MCF 10A (cell line): ENCODE results near the gene PID1. TPM values are rescaled to one million over a fixed set of nuclear protein-coding genes. Genes with fewer than 3 reads are reported as not detected.

Experiments used
- BruUV-seq: library from RNA; stranded (reverse); fragments of 400-500 nt; replicated peaks from 2 replicates; lab custom pipeline; 2021; lab: Mats Ljungman, UMichigan
- CTCF ChIA-PET: fragments of 300-600 bp; sonication (Branson Sonifier 250); formaldehyde crosslinking; extraction: SDS; loops from one replicate; lab custom pipeline; 2021; ENCODE audit warnings: antibody characterized with exemption, inconsistent platforms; lab: Yijun Ruan, JAX
- POLR2A ChIA-PET: fragments of 300-600, 350-650 bp; sonication (Branson Sonifier 250); formaldehyde crosslinking; extraction: SDS; loops from one replicate; lab custom pipeline; 2020; ENCODE audit warnings: antibody characterized with exemption, inconsistent platforms; lab: Yijun Ruan, JAX
- DNase-seq: peaks from one replicate; pipeline ENCODE4 v3.0.0-alpha.2; 2018; ENCODE audit not compliant: unreplicated experiment
- H3K27ac Mint-ChIP-seq: one replicate; pipeline ENCODE4 v1.8.0; 2022; ENCODE audit warnings: mild to moderate bottlenecking, low read depth, mixed read lengths; ENCODE audit not compliant: unreplicated experiment
- H3K27me3 Mint-ChIP-seq: one replicate; pipeline ENCODE4 v1.8.0; 2022; ENCODE audit warnings: mixed read lengths; ENCODE audit not compliant: insufficient read depth, unreplicated experiment
- H3K36me3 Mint-ChIP-seq: one replicate; pipeline ENCODE4 v1.8.0; 2022; ENCODE audit warnings: mild to moderate bottlenecking, moderate library complexity, mixed read lengths; ENCODE audit not compliant: insufficient read depth, unreplicated experiment
- H3K4me1 Mint-ChIP-seq: one replicate; pipeline ENCODE4 v1.8.0; 2022; ENCODE audit warnings: mixed read lengths; ENCODE audit not compliant: insufficient read depth, unreplicated experiment
- H3K4me3 Mint-ChIP-seq: one replicate; pipeline ENCODE4 v1.8.0; 2022; ENCODE audit warnings: mild to moderate bottlenecking, moderate library complexity, mixed read lengths; ENCODE audit not compliant: unreplicated experiment
- H3K9me3 Mint-ChIP-seq: one replicate; pipeline ENCODE4 v1.8.0; 2022; ENCODE audit warnings: mixed read lengths; ENCODE audit not compliant: unreplicated experiment
- intact Hi-C: fragments of 100-400 bp; cut with micrococcal nuclease; formaldehyde crosslinking; loops from 2 replicates; pipeline ENCODE4 v1.14.1; 2022
- total RNA-seq: library from RNA; stranded (reverse); gene quantifications from 2 replicates; pipeline ENCODE4 v1.2.3, GENCODE V29; 2022
- TF ChIP-seq, protein P1 (sequence below): fragments of 200-600 bp; IDR thresholded peaks from one replicate; pipeline ENCODE4 v1.8.0; 2022; ENCODE audit warnings: antibody characterized with exemption, mild to moderate bottlenecking; ENCODE audit not compliant: unreplicated experiment

PID1 gene
- total RNA-seq, 1 experiment from 2014 or later, result 211 TPM

DNA sequence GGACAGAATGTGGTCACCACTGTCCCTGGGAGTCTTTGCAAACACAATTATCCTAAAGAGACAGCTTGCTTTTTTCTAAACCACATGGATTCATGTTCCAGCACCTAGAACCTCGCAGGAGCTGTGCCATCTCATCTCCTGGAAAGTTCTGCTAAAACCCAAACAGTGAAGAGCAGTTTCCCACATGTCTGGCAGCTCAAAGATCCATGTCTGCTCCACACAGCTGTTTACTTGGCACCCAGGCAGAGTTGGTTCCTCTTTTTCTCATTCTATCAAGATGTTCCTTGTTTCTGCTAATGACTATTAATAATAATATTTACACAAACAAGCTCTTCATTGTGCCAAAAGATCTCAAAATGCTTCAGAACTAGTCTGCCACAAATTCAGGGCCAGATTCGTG, 30.1 kb upstream of the PID1 start:
- DNase-seq, result no peak
- H3K27me3 Mint-ChIP-seq, result no peaks in the 10 kb centered on the region
- no peaks in the 10 kb centered on the region for H3K36me3 Mint-ChIP-seq
- TF ChIP-seq, protein P1, sequence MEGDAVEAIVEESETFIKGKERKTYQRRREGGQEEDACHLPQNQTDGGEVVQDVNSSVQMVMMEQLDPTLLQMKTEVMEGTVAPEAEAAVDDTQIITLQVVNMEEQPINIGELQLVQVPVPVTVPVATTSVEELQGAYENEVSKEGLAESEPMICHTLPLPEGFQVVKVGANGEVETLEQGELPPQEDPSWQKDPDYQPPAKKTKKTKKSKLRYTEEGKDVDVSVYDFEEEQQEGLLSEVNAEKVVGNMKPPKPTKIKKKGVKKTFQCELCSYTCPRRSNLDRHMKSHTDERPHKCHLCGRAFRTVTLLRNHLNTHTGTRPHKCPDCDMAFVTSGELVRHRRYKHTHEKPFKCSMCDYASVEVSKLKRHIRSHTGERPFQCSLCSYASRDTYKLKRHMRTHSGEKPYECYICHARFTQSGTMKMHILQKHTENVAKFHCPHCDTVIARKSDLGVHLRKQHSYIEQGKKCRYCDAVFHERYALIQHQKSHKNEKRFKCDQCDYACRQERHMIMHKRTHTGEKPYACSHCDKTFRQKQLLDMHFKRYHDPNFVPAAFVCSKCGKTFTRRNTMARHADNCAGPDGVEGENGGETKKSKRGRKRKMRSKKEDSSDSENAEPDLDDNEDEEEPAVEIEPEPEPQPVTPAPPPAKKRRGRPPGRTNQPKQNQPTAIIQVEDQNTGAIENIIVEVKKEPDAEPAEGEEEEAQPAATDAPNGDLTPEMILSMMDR, result no peak
- H3K9me3 Mint-ChIP-seq, result no peaks in the 10 kb centered on the region
- intact Hi-C loops, result no loop called here
- ChIA-PET CTCF (interaction anchor here (0.5 to 1.6 kb wide), 7 partner anchors 29 to 1410 kb away, joined by 3 to 6 read pairs (median 3); no protein-coding TSS in a partner anchor), POLR2A (interaction anchor here (0.8 to 2.4 kb wide), 10 partner anchors 11 to 105 kb away, joined by 3 to 7 read pairs (median 4); no protein-coding TSS in a partner anchor)
- H3K27ac Mint-ChIP-seq, result peak overlapping the region; percentile 55
- H3K4me1 Mint-ChIP-seq, result peaks cover 26% of the 10 kb centered on the region
- no peak overlapping the region for H3K4me3 Mint-ChIP-seq
- BruUV-seq, result no TSS peak

DNA sequence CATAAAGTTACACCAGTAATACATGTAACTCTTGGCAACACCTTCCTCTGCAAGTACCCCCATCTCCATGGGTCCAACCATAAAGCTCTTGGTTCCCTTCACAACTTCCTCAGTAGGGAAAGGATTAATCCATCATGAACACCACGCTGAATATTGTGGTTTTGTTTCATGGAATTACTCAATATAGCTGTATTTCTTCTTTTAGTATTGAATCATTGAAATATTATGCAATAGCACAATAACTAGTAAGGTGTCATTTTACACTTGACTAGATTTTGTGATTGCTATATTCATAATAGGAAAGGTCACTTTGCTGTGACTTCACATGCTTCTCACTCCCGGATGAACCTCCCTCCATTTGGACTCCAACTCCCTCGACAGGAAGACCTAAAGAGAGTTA, 29.7 kb upstream of the PID1 start:
- Mint-ChIP-seq H3K36me3 (no peaks in the 10 kb centered on the region), H3K4me1 (peaks cover 30% of the 10 kb centered on the region), H3K27ac (peak overlapping the region; percentile 55), H3K27me3 (no peaks in the 10 kb centered on the region), H3K9me3 (no peaks in the 10 kb centered on the region), H3K4me3 (peak overlapping the region; percentile 5)
- CTCF ChIA-PET, result interaction anchor here (0.5 to 1.6 kb wide), 7 partner anchors 30 to 1410 kb away, joined by 3 to 6 read pairs (median 3); no protein-coding TSS in a partner anchor
- no TSS peak for BruUV-seq
- POLR2A ChIA-PET, result interaction anchor here (0.8 to 2.4 kb wide), 11 partner anchors 11 to 106 kb away, joined by 3 to 7 read pairs (median 4); no protein-coding TSS in a partner anchor
- intact Hi-C loops, result no loop called here
- peak; percentile 73 for DNase-seq
- TF ChIP-seq, protein P1, result no peak

DNA sequence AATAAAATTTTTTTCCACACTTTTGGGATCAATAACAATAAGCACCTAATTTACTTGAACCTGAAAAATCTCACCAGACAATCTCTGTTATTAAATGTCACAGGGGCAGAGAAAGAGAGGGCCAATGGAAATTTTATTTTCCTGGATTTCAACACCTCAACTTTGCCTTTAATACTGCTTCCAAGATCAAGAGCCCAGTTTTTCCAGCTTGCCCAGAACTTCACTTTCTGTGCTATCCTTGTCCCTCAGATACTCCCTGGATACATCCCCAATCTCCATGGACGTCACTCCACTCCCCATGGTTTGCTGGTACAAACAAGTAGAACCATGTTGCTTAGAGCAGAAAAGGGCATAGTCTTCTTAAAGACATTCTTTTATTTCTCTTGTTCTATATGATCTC, 29.3 kb upstream of the PID1 start:
- H3K4me1 Mint-ChIP-seq, result peaks cover 30% of the 10 kb centered on the region
- intact Hi-C loops, result no loop called here
- H3K36me3 Mint-ChIP-seq, result no peaks in the 10 kb centered on the region
- TF ChIP-seq, protein P1, result no peak
- ChIA-PET POLR2A (interaction anchor here (0.8 to 2.4 kb wide), 9 partner anchors 12 to 106 kb away, joined by 3 to 7 read pairs (median 4); no protein-coding TSS in a partner anchor), CTCF (interaction anchor here (0.8 to 1.6 kb wide), 3 partner anchors 42 to 1409 kb away, joined by 3 to 6 read pairs (median 3); no protein-coding TSS in a partner anchor)
- peak overlapping the region; percentile 55 for H3K27ac Mint-ChIP-seq
- peak overlapping the region; percentile 5 for H3K4me3 Mint-ChIP-seq
- H3K9me3 Mint-ChIP-seq, result no peaks in the 10 kb centered on the region
- BruUV-seq, result TSS peak; percentile 81
- H3K27me3 Mint-ChIP-seq, result no peaks in the 10 kb centered on the region
- DNase-seq, result no peak

DNA sequence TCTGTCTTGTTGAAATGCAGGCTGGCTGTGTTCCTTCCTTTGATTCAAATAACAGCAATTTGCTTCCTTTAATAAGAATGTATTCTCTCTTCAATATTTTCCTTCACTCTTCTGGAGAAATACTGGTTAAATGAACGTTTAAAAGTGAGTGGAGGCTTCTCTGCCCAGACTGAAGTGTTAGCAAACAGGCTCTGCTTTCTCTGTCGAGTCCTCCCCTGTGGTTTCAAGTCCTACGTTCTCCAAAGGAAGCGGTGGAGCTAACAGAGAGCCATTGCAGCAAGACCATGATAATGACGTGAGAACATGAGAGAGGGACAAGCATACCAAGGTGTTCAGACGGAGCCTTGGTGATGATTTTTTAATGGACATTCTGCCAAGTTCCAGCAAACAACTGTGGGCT, 26.2 kb upstream of the PID1 start:
- intact Hi-C loops, result no loop called here
- no peaks in the 10 kb centered on the region for H3K27me3 Mint-ChIP-seq
- no peak overlapping the region for H3K4me3 Mint-ChIP-seq
- no TSS peak for BruUV-seq
- no peaks in the 10 kb centered on the region for H3K36me3 Mint-ChIP-seq
- H3K27ac Mint-ChIP-seq, result no peak overlapping the region
- DNase-seq, result no peak
- TF ChIP-seq, protein P1, result no peak
- H3K4me1 Mint-ChIP-seq, result peaks cover 30% of the 10 kb centered on the region
- H3K9me3 Mint-ChIP-seq, result no peaks in the 10 kb centered on the region
- ChIA-PET POLR2A (interaction anchor here (1.0 to 1.4 kb wide), 2 partner anchors 10 to 12 kb away, joined by 3 to 4 read pairs; no protein-coding TSS in a partner anchor), CTCF (interaction anchor here (1.2 kb wide), 1 partner anchor 23 kb away, joined by 4 read pairs; no protein-coding TSS in a partner anchor)
